Stimulated activated CD8-positive, alpha-beta memory T cell treated with anti-CD3 and anti-CD28 coated beads, Interleukin-15, amount 100 ng/mL, for 4 hours (primary cell): ENCODE measurements around the gene DIP2C.
"Not testable (repeated sequence)": the region's sequence is repeated elsewhere in the genome, so short reads cannot be mapped to it uniquely, and the experiment has no call there.

Experiments
- DNase-seq, 2 donors: peaks; one replicate each; pipeline ENCODE4 v3.0.0-alpha.2; 2020; ENCODE audit warnings: low read depth in 2 of 2

Gene DIP2C

GRCh38 chr10:641149-642010 lies 48.1 kb downstream of the DIP2C start:
- DNase-seq, result no peak

GRCh38 chr10:640673-641045 lies 48.8 kb downstream of the DIP2C start:
- no peak for DNase-seq

DNA sequence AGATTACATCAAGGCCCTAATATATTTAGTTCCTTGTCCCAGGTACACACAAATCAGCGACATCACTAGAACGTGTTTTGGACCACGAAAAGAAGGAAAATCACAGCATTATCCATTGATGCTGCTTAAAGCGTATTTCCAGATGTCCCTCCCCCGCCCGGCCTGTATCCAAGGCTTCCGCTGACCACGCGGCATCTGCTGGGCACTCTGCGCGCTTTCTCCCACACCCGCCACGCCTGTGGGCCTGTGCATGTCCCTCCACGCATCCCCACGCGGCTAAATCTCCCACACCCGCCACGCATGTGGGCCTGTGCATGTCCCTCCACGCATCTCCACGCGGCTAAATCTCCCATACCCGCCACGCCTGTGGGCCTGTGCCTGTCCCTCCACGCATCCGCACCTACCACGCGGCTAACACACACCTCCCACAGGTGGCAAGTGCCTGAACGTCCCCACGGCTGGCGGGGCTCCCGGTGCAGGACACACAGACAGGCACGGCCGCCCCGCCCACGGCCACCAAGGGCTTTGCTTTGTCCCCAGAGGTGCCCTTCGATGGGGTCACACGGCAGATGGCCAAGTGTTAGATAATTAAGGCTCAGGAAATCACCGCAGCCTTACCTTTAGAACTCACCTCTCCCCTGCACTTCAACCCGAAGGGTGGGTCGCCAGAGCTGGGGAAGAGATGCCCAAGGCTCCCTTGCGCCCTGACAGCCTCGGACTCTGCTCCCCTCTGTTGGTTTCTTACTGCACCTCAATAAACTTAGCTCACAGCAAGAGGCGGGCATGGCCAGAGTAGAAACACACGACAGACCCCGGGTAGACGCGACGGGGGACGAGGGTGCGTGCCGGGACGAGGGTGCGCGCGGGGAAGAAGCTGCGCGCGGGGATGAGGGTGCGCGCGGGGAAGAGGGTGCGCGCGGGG lies 49.5 kb downstream of the DIP2C start:
- DNase-seq, result no peak

- DNase-seq, result no peak
Observed at GRCh38 chr10:639001-639750, 50.3 kb downstream of the DIP2C start.

DNA sequence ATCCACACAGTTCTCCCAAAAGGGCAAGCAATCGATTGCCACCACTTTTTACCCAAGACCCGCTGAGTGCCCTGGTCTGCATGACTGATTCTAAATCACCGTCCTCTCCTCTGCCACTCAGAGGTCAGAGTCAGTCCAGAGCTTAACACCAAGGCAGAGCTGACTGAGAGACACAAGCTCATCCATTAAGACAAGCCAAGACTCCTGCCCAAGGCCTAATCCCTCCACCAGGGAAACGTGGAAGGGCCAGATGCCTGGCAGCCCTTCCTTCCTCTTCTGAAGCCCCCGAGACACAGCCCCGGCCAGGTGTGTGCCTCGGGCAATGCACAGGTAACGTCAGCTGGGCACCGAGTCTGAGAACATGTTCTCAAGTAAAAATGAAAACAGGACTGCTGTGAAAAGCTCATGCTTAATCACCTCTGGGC lies 51.7 kb downstream of the DIP2C start:
- DNase-seq, result no peak

DNA sequence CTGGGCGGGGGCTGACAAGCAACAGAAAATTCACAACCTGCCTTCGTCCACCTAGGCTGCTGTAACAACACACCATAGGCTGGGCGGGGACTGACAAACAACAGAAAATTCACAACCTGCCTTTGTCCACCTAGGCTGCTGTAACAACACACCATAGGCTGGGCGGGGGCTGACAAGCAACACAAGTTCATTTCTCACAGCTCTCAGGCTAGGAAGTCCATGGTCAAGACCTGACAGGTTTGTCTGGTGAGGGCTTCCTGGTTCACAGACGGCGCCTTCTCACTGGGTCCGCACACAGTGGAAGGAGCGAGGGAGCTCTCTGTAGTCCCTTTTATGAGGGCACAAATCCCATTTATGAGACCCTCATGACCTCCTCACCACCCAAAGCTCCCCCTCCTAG lies 52.2 kb downstream of the DIP2C start:
- no peak for DNase-seq

- no peak for DNase-seq
Observed at GRCh38 chr10:636769-637168, 52.7 kb downstream of the DIP2C start.

GRCh38 chr10:636016-636730 lies 53.3 kb downstream of the DIP2C start:
- DNase-seq, result no peak

- DNase-seq, result no peak
Observed at GRCh38 chr10:635088-635861, 54.2 kb downstream of the DIP2C start.

DNA sequence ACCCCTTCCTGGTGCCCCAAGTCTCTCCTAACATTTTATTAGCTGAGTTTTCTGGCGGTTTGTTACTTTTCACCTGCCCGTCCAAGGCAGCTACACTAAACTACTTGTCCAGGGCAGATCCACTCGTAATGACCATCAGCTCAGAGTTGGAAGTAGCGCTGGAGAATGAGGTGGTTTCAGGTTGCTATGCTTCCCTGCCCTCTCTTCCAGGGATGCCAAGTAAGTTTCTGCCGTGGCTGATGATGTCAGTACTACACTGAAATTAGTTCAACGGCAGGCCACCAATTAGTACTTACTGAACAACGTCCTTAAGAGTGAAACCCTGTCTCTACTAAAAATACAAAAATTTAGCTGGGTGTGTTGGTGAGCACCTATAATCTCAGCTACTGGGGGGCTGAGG lies 55.2 kb downstream of the DIP2C start:
- no peak for DNase-seq

DNA sequence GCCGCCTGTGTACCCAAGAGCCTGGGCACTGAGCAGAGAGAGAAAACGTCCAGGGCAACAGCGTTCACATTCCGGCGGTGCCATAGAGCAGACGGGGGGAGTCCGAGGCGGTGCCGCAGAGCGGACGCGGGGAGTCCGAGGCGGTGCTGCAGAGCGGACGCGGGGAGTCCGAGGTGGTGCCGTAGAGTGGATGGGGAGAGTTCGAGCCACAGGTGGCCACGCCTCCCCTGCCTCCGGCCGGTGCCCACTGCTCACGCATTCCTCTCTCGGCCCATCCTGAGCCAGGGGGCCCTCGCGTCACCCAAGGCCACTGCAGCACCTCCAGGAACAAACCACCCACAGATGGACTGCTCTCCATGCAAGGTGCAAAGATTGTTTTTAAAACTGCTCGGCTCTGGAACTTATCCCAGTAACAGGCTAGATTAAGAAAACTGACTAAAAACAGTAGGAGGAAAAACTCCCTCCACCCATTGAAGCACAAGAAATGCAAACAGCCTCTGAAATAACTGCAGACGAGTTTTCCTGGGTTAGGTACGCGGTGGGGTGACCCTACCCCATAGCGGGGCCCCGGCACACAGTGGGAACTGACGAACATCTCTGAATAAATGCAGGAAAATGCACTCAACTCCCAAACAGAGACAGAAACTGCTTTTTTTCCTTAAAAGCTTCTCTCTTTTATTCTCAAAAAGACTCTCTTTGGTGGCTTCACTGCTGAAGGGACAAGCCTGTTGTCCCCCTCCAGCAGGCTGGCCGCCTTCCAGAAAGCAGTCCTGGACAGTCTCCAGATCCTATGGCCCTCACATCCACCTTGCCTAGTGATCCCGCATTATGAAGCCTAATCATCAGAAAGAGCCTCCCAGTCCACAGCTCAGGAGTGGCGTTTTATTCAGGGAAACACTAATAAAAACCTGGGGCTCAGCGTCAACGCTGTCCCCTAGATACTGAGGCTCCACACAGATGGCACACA lies 55.9 kb downstream of the DIP2C start:
- DNase-seq, result no peak

GRCh38 chr10:632807-633177 lies 56.7 kb downstream of the DIP2C start:
- not testable (repeated sequence) for DNase-seq

DNA sequence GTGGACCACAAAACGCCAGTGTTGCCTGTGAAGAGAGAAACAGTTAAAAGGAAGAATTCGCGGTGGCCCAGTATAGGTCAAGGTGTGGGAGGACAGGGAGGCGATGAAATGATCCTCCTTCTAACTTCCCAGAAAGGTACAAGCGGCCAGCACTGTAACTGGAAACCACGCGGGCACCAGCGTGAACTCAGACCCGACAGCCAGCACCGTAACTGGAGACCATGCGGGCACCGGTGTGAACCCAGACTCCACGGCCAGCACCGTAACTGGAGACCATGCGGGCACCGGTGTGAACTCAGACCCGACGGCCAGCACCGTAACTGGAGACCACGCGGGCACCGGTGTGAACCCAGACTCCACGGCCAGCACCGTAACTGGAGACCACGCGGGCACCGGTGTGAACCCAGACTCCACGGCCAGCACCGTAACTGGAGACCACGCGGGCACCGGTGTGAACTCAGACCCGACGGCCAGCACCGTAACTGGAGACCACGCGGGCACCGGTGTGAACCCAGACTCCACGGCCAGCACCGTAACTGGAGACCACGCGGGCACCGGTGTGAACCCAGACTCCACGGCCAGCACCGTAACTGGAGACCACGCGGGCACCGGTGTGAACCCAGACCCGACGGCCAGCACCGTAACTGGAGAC lies 57.2 kb downstream of the DIP2C start:
- DNase-seq, result not testable (repeated sequence)

GRCh38 chr10:631266-631665 lies 58.2 kb downstream of the DIP2C start:
- DNase-seq, result no peak

- DNase-seq, result no peak
Observed at GRCh38 chr10:630581-631073, 58.8 kb downstream of the DIP2C start.

DNA sequence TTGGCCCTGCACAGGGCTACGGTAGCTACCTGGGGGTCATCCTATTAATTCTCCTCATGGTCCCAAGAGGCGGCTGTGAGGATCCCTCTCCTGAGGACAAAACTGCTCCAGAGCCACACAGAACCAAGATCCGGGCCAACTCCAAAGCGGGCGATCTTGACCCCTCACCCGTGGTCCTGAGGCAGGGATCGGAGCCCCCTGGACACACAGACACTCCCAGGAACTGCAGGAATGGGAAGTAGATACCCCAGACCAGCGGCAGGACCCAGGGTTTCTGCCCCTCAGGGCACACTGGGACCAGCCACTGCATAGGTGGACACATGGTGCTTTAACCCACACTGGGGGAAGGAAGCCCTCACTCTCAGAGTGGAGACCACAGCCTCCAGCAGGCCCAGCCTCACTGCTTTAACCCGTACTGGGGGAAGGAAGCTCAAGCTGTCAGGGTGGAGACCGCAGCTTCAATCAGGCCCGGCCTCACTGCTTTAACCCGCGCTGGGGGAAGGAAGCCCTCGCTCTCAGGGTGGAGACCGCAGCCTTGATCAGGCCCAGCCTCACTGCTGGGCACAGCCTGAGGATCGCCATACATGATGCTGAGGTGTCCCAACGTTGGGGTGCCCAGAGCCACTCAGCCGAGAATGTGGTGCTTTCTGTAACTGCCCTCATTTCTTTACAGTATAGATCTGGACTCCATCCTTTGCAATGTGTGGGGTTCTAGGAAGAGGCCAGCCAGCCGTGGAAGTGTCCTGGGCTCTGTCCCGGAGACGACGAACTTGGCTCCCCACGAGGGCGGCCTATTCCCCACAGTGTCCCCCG lies 60.1 kb downstream of the DIP2C start:
- DNase-seq, result no peak

DNA sequence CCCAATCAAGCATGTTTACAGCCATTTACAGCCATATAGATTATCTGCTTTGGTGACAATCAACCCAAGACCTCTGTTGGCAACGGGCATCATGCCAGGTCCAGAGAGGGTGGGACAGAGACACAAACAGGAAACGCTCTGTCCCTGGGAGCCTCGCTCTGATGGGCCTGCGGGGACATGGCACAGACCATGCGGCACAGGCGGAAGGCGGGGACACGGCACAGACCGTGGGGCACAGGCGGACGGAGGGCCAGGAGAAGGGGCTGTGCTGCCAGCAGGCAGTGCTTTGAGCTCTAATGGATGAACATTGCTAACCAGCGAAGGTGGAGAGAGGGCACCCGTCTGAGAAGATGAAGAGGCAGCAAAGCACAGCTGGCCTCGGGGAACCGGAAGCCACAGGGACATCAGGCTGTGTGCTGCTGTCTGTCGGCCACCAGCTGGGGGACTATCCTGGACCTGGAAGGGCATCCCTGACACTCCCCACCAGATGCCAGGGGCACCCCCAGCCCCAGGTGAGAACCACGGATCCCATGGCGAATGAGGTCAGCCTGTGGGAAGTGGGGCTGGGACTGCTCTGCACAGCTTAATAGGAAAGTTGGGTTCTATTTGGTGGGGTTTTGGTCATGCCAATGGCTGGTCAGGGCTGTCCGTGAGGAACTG lies 61.0 kb downstream of the DIP2C start:
- no peak for DNase-seq
